ENCODE measurements around the gene OR2B2. TPM values are rescaled to one million over a fixed set of nuclear protein-coding genes. Genes with fewer than 3 reads are reported as not detected.

OR2B2 gene
- total and polyA plus RNA-seq, 2 experiments from 2014 or later = not detected

GRCh38 chr6:27886073-27886472 is 26.1 kb downstream of the OR2B2 start:
- peaks cover 20% of the 10 kb centered on the region for H3K4me1 ChIP-seq (ENCODE audit: low read depth)
- H3K9me3 ChIP-seq (ENCODE audit: low read depth) = no peaks in the 10 kb centered on the region
- no peaks in the 10 kb centered on the region for H3K36me3 ChIP-seq
- H3K27me3 ChIP-seq = no peaks in the 10 kb centered on the region
- H3K4me3 ChIP-seq = no peak overlapping the region
- TF ChIP-seq CTCF (IDR thresholded peaks at IDR 0.05; ENCODE audit: low read depth, low read length) = no peak
- DNase-seq (ENCODE audit: low read depth in 1 of 2, low spot score in 1 of 2) = no peak
- H3K27ac ChIP-seq = no peak overlapping the region

- Histone ChIP-seq H3K36me3 (no peaks in the 10 kb centered on the region), H3K4me1 (ENCODE audit: low read depth) (no peaks in the 10 kb centered on the region), H3K27ac (no peak overlapping the region), H3K4me3 (no peak overlapping the region), H3K9me3 (ENCODE audit: low read depth) (no peaks in the 10 kb centered on the region), H3K27me3 (no peaks in the 10 kb centered on the region)
- DNase-seq (ENCODE audit: low read depth in 1 of 2, low spot score in 1 of 2) = no peak
- TF ChIP-seq CTCF (IDR thresholded peaks at IDR 0.05; ENCODE audit: low read depth, low read length) = no peak
Observed at GRCh38 chr6:27883136-27883535, 29.1 kb downstream of the OR2B2 start.

GRCh38 chr6:27882624-27883023 is 29.6 kb downstream of the OR2B2 start:
- no peak for TF ChIP-seq CTCF (IDR thresholded peaks at IDR 0.05; ENCODE audit: low read depth, low read length)
- Histone ChIP-seq H3K27ac (no peak overlapping the region), H3K27me3 (no peaks in the 10 kb centered on the region), H3K4me3 (no peak overlapping the region), H3K9me3 (ENCODE audit: low read depth) (no peaks in the 10 kb centered on the region), H3K4me1 (ENCODE audit: low read depth) (no peaks in the 10 kb centered on the region), H3K36me3 (no peaks in the 10 kb centered on the region)
- no peak for DNase-seq (ENCODE audit: low read depth in 1 of 2, low spot score in 1 of 2)

GRCh38 chr6:27879837-27880236 is 32.4 kb downstream of the OR2B2 start:
- H3K9me3 ChIP-seq (ENCODE audit: low read depth) = no peaks in the 10 kb centered on the region
- no peak overlapping the region for H3K4me3 ChIP-seq
- H3K4me1 ChIP-seq (ENCODE audit: low read depth) = no peaks in the 10 kb centered on the region
- H3K27me3 ChIP-seq = no peaks in the 10 kb centered on the region
- no peak for TF ChIP-seq CTCF (IDR thresholded peaks at IDR 0.05; ENCODE audit: low read depth, low read length)
- no peak overlapping the region for H3K27ac ChIP-seq
- DNase-seq (ENCODE audit: low read depth in 1 of 2, low spot score in 1 of 2) = no peak
- H3K36me3 ChIP-seq = no peaks in the 10 kb centered on the region

- Histone ChIP-seq H3K9me3 (ENCODE audit: low read depth) (no peaks in the 10 kb centered on the region), H3K4me1 (ENCODE audit: low read depth) (no peaks in the 10 kb centered on the region), H3K4me3 (no peak overlapping the region), H3K27me3 (no peaks in the 10 kb centered on the region), H3K27ac (no peak overlapping the region), H3K36me3 (no peaks in the 10 kb centered on the region)
- no peak for DNase-seq (ENCODE audit: low read depth in 1 of 2, low spot score in 1 of 2)
- no peak for TF ChIP-seq CTCF (IDR thresholded peaks at IDR 0.05; ENCODE audit: low read depth, low read length)
Observed at GRCh38 chr6:27874016-27874415, 38.2 kb downstream of the OR2B2 start.
